CD4-positive, alpha-beta T cell treated with Interleukin-4 for 1 hour (primary cell): Measurements from ENCODE around the gene ITGA1.

Experiments
- DNase-seq, 2 donors: peaks; one replicate each; pipeline ENCODE4 v3.0.0-alpha.2; 2020 to 2022

ITGA1 gene

GRCh38 chr5:52983731-52984636, 196.3 kb downstream of the ITGA1 start:
- DNase-seq, result no peak

DNA sequence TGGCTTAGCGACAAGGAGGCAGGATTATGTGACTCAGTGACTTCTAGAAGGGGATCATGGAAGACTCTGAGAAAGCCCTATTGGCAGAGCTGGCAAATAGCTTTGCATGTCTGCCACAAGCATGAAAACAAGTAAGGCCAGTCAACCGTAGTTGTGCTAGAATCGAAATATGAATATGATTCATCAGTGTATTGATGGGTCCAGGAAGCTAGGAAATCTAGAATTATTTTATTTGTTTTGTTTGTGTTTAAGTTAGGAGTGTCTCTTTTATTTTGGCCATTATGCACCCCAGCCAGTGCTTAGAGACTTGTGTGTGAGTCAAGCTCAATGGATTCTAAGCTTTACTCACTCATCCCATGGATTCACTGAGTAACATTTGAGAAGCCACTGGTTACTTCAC, 197.6 kb downstream of the ITGA1 start:
- no peak for DNase-seq

DNA sequence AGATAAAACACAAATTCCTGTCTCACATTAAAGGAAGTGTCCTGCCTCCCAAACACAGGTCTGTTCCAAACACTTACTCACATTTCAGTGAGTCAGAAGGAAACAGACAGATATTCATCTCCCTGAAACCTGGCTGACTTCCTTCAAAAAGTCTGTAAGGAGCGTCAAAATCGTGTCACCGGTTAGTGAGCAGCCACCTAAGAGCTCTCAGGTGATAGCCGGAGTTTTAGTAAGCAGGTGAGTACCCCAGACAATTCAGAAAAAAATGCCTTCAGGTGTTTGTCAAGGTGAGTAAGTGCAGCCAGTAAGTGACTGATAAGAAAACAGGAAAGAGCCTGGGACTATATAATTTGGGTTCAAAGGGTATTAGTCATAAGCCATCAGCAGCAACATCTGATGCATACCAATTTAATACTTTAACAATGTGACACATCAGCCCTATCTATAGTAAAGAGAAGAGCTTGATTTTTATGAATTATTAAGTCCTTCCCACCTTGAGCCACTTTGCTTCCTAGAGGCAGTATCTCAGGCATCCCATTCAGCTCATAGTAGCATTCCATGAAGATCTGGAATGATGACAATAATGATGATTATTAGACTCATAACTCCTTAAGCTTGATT, 200.1 kb downstream of the ITGA1 start:
- no peak for DNase-seq

- DNase-seq, result peak in 1 of 2 donors; percentile 5
These were observed 200.8 kb downstream of the ITGA1 start for GRCh38 chr5:52988335-52989024.

DNA sequence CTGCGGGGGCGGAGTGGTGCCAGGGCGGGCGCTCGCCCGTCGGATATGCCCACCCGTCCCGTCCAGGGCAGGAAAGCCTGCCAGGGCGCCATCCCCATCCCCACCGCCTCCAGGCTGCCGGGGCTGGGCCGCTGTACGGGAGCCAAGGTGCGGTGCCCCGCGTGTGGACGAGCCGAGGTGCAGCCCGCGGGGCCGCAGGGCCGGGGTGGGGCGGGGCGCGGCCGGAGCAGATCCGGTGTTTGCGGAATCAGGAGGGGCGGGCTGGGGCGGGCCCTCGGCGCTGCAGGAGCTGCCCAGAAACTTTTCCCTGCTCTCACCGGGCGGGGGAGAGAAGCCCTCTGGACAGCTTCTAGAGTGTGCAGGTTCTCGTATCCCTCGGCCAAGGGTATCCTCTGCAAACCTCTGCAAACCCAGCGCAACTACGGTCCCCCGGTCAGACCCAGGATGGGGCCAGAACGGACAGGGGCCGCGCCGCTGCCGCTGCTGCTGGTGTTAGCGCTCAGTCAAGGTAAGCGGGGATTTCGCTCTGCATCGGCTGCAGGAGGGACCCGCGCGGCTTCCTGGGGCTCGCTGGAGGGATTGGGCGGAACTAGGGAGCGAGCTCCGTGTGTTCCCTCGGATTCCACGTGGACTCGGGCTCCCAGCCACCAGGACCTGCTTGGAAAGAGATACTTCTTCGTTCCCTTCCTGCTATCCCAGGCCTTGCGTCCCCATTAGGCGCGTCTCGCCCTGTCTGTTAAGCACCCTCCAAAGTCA, 201.5 kb downstream of the ITGA1 start, which contains the start of gene ITGA2:
Gene ITGA2, plus strand, starts transcription at position 328 of the 756 bp plus-strand sequence. Its CDS starts 117 bp downstream, at position 445.
- peak in 1 of 2 donors; percentile 11 for DNase-seq

DNA sequence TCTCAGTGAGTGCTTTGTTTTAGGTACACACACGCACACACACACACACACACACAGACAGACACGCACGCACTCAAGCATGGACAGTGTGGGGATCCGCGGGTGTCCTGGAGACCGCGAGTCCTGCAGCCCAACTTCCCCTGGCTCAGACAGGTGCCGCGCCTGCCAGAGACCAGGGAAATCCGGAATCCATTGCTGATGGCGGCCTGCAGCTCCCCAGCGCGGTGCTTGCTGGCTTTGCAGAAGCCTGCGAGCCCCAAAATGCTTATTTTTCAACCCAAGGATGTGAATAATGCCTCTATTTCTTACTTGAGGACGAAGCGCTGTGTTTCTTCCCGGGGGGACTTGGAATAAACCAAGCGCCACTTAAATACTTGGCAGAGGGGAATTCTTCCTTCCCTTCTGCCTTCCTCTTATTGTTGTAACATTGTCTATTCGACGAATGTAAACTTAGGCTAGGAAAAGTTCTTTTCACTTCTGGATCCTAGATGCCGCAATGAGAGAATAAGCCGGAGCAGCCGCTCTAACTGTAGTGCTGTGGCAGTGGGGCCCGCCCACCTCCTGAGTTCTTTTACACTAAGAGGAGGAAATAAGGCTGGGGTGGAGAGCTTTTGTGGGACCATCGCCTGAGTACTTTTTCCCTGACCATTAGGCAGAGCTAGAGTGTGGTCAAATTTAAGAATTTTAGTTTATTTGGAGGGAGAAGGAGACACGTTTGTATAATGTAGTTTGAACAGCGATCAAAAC, 202.2 kb downstream of the ITGA1 start:
- peak; percentile 14 to 33 for DNase-seq

DNA sequence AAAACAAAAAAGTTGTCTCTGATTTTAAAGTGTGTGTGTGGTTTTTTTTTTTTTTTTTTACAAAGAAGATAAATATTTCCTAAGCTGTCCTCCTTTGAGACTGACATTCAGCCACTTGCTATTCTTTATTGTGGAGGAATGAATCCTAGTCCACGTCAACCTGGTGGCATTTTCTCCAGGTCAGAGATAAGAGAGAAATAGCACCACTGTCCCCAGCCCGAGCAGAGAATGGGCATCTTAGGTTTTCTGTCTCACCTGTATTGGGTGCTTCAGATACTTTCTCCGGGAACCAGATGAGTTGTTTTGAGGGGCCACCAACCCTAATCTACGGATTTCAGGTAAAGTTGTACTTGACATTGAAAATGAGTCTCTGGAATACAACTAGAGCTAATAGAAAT, 202.8 kb downstream of the ITGA1 start:
- no peak for DNase-seq

GRCh38 chr5:52993367-52993766, 205.7 kb downstream of the ITGA1 start:
- no peak for DNase-seq

GRCh38 chr5:52994266-52994665, 206.6 kb downstream of the ITGA1 start:
- no peak for DNase-seq

- DNase-seq, result no peak
These were observed 207.4 kb downstream of the ITGA1 start for GRCh38 chr5:52995095-52995494.

DNA sequence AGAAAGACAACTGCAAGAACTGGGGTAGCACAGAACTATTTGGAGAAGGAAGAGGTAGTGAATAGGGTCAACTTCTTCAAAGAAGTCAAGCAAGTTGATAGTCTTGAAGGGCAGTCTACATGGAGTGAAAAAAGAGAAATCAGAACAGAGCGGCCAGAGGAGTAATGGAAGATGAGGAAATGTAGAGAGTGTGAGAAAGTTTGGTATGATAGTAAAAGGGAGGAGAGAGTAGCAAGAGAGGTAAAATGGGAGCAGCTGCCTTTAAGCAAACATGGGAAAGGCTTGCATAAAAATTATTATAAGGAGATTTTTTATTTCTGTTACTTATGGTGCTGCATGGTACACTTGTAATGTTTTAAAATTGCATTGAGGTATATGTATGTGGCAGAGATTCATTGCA, 208.2 kb downstream of the ITGA1 start:
- no peak for DNase-seq

DNA sequence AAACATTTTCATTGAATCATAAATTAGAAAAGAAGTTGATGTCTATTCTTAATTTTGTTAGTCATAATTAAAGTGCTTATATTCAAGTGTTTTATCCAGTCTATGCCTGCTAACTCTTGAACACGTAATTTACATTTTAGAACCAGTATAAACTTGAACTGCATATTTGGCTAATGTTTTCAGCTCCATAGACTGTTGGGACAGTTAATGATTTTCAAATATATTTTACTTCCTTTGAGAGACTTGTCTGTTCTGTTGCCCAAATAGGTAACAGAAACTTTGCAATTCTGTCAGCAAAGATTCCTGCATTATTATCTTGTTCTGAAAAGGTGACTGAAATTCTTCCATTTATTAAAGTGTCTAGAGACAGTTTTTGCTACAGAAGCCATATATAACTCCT, 209.3 kb downstream of the ITGA1 start:
- DNase-seq, result no peak

DNA sequence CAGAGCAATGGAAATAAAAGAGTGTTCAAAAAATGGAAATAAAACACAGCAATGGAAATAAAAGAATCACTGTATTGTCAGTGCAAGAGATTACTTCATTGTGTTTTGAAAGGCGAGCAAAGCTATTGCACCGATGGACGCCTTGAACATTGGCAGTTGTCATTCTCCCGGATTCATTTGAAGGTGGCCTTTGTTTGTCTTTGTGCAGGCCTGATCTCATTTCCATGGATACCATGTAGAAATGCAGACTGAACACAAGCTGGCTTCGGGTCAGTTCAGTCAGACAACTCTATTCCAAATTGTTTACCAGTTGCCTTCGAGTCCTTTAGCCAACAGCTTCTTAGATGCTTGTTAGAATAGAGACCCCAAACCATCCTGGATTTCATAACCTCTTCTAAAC, 209.7 kb downstream of the ITGA1 start:
- no peak for DNase-seq

GRCh38 chr5:52998552-52999313, 211.0 kb downstream of the ITGA1 start:
- DNase-seq, result no peak

- no peak for DNase-seq
These were observed 211.7 kb downstream of the ITGA1 start for GRCh38 chr5:52999344-52999949.

DNA sequence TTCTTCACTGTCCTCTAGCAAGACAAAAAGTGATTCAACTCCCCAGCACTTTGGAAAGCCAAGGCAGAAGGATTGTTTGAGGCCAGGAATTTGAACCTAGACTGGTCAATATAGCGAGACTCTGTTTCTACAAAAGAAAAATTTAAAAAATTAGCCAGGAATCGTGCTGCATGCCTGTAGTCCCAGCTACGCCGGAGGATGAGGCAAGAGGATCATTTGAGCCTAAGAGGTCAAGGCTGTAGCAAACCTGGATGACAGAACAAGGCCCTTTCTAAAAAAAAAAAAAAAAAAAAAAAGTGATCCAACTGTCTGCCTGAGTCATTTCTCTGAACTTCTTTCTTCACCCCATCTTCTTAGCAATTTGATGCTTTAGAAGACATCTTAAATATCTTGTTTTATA, 213.8 kb downstream of the ITGA1 start:
- DNase-seq, result no peak

GRCh38 chr5:53002491-53002890, 214.8 kb downstream of the ITGA1 start:
- DNase-seq, result no peak

GRCh38 chr5:53003144-53003543, 215.4 kb downstream of the ITGA1 start:
- DNase-seq, result no peak

GRCh38 chr5:53006911-53007890, 219.5 kb downstream of the ITGA1 start:
- DNase-seq, result no peak

GRCh38 chr5:53008751-53009150, 221.0 kb downstream of the ITGA1 start:
- DNase-seq, result no peak
